HL-60 (cell line): Measurements from ENCODE around the gene MAD1L1.

Experiments
- DNase-seq, 2 experiments: peaks; one replicate each; pipeline ENCODE4 v3.0.0-alpha.2; 2010 to 2020; ENCODE audit warnings: low read depth in 1 of 2, low spot score in 1 of 2
- H3K27ac ChIP-seq: fragments of 250-450 bp; sonication (Bioruptor Pico); replicated peaks from 2 replicates; pipeline ENCODE4 v1.5.1; 2020; ENCODE audit warnings: mild to moderate bottlenecking, moderate library complexity
- H3K27me3 ChIP-seq: fragments of 250-450 bp; sonication (Bioruptor Pico); 2 replicates; pipeline ENCODE4 v1.5.1; 2021; ENCODE audit warnings: mild to moderate bottlenecking, moderate library complexity; ENCODE audit not compliant: insufficient read depth, poor library complexity, severe bottlenecking
- H3K4me3 ChIP-seq: replicated peaks from 2 replicates; pipeline ENCODE4 v1.5.1; 2011; ENCODE audit warnings: mild to moderate bottlenecking, control low read depth, low read length; ENCODE audit not compliant: insufficient read depth
- GABPA ChIP-seq: IDR thresholded peaks from 2 replicates; pipeline ENCODE4 v1.6.1; 2012; ENCODE audit warnings: low read depth
- POLR2AphosphoS5 ChIP-seq: IDR thresholded peaks from 2 replicates; pipeline ENCODE4 v1.6.1; 2012; ENCODE audit warnings: low read depth
- REST ChIP-seq: IDR thresholded peaks from 2 replicates; pipeline ENCODE4 v1.6.1; 2012; ENCODE audit warnings: low read depth; ENCODE audit not compliant: insufficient replicate concordance
- SPI1 ChIP-seq: IDR thresholded peaks from 2 replicates; pipeline ENCODE4 v1.6.1; 2012; ENCODE audit warnings: low read depth, mild to moderate bottlenecking, borderline replicate concordance
- TF ChIP-seq, protein P1 (sequence below): IDR thresholded peaks from one replicate; pipeline ENCODE4 v1.5.1; 2011; ENCODE audit warnings: low read length, control low read depth, inconsistent platforms; ENCODE audit not compliant: insufficient read depth

MAD1L1 gene

GRCh38 chr7:2266911-2267310, 34.2 kb upstream of the MAD1L1 start:
- Histone ChIP-seq H3K27ac (no peak overlapping the region), H3K27me3 (no peaks in the 10 kb centered on the region), H3K4me3 (no peak overlapping the region)
- TF ChIP-seq REST (no peak), SPI1 (no peak), GABPA (no peak), POLR2AphosphoS5 (no peak)
- TF ChIP-seq, protein P1, sequence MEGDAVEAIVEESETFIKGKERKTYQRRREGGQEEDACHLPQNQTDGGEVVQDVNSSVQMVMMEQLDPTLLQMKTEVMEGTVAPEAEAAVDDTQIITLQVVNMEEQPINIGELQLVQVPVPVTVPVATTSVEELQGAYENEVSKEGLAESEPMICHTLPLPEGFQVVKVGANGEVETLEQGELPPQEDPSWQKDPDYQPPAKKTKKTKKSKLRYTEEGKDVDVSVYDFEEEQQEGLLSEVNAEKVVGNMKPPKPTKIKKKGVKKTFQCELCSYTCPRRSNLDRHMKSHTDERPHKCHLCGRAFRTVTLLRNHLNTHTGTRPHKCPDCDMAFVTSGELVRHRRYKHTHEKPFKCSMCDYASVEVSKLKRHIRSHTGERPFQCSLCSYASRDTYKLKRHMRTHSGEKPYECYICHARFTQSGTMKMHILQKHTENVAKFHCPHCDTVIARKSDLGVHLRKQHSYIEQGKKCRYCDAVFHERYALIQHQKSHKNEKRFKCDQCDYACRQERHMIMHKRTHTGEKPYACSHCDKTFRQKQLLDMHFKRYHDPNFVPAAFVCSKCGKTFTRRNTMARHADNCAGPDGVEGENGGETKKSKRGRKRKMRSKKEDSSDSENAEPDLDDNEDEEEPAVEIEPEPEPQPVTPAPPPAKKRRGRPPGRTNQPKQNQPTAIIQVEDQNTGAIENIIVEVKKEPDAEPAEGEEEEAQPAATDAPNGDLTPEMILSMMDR: no peak
- DNase-seq: no peak

GRCh38 chr7:2264158-2264557, 31.4 kb upstream of the MAD1L1 start:
- H3K4me3 ChIP-seq: no peak overlapping the region
- DNase-seq: no peak
- no peaks in the 10 kb centered on the region for H3K27me3 ChIP-seq
- TF ChIP-seq SPI1 (no peak), POLR2AphosphoS5 (no peak), REST (no peak), GABPA (no peak)
- TF ChIP-seq, protein P1: no peak
- H3K27ac ChIP-seq: no peak overlapping the region

DNA sequence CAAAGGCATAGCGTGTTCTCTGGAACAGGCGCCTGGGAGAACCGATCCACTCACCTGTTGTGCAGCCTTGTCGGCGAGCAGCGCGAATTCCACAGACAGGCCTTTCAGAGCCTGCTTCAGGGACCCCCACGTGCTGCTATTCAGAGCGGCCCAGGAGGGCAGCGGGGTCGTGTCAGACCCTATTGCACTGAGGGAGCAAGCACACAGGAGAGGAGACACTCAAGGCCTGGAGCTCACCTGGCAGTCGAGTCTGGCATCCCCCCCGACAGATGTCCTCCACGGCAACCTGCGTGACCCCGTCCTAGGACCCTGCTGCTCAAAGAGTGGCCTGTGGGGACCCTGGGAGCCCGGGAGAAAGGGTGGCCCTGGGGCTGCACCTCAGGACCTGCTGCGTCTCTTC, 30.4 kb upstream of the MAD1L1 start:
- no peaks in the 10 kb centered on the region for H3K27me3 ChIP-seq
- no peak overlapping the region for H3K4me3 ChIP-seq
- no peak overlapping the region for H3K27ac ChIP-seq
- TF ChIP-seq, protein P1: no peak
- TF ChIP-seq GABPA (no peak), POLR2AphosphoS5 (no peak), SPI1 (no peak), REST (no peak)
- DNase-seq: no peak
